Measurements from ENCODE around the gene CSTPP1.

GRCh38 chr11:47130543-47130942 is 194.0 kb downstream of the CSTPP1 start:
- TF ChIP-seq CTCF (IDR thresholded peaks at IDR 0.05) (no peak), POLR2A (IDR thresholded peaks at IDR 0.05; ENCODE audit: low read depth) (no peak), POLR2AphosphoS5 (IDR thresholded peaks at IDR 0.05) (no peak)

All from esophagus muscularis mucosa (tissue), 3 donors.